IMR-90 (cell line): Measurements from ENCODE around the gene SETD2. TPM values are rescaled to one million over a fixed set of nuclear protein-coding genes. Genes with fewer than 3 reads are reported as not detected.

Source experiments
- ATAC-seq: fragments of 200-7000 bp; cut with Tn5 transposase; 2 replicates; pipeline ENCODE4 v1.9.1; 2020; ENCODE audit warnings: low read depth, mild to moderate bottlenecking, moderate library complexity
- BruUV-seq: library from RNA; stranded (reverse); fragments of 400-500 nt; replicated peaks from 2 replicates; lab custom pipeline; 2021; lab: Mats Ljungman, UMichigan
- CTCF ChIA-PET: fragments of 300-600 bp; formaldehyde crosslinking; extraction: SDS; loops from one replicate; lab custom pipeline; 2021; ENCODE audit warnings: antibody characterized with exemption; lab: Yijun Ruan, JAX
- POLR2A ChIA-PET: fragments of 300-600 bp; sonication (Branson Sonifier 250); formaldehyde crosslinking; loops from one replicate; lab custom pipeline; 2022; ENCODE audit warnings: antibody characterized with exemption; ENCODE audit not compliant: unreplicated experiment; lab: Charles Lee
- DNase-seq: peaks from one replicate; pipeline ENCODE4 v3.0.0; 2013
- H2AFZ ChIP-seq: replicated peaks from 2 replicates; pipeline ENCODE3; 2013; ENCODE audit warnings: low read length, mild to moderate bottlenecking; ENCODE audit not compliant: poor library complexity
- H2AK5ac ChIP-seq: 2 replicates; pipeline ENCODE4 v1.6.1; 2013; ENCODE audit warnings: low read depth, low read length, inconsistent platforms
- H2AK9ac ChIP-seq: replicated peaks from 2 replicates; pipeline ENCODE3; 2013; ENCODE audit warnings: mild to moderate bottlenecking, low read depth, low read length, moderate library complexity; ENCODE audit not compliant: poor library complexity
- H2BK120ac ChIP-seq: 2 replicates; pipeline ENCODE4 v1.6.1; 2013; ENCODE audit warnings: low read depth, low read length, inconsistent platforms
- H2BK15ac ChIP-seq: 3 replicates; pipeline ENCODE4 v1.6.1; 2013; ENCODE audit warnings: low read depth, low read length, inconsistent platforms
- H2BK20ac ChIP-seq: 2 replicates; pipeline ENCODE4 v1.6.1; 2013; ENCODE audit warnings: low read depth, mild to moderate bottlenecking, inconsistent platforms, low read length, moderate library complexity
- H2BK5ac ChIP-seq: 2 replicates; pipeline ENCODE4 v1.6.1; 2013; ENCODE audit warnings: mild to moderate bottlenecking, low read depth, low read length, inconsistent platforms; ENCODE audit not compliant: poor library complexity, severe bottlenecking
- H3K14ac ChIP-seq: replicated peaks from 2 replicates; pipeline ENCODE4 v1.6.1; 2013; ENCODE audit warnings: low read depth, low read length, inconsistent platforms
- H3K18ac ChIP-seq: 2 replicates; pipeline ENCODE4 v1.6.1; 2013; ENCODE audit warnings: low read depth, low read length, control low read depth
- H3K23ac ChIP-seq: 2 replicates; pipeline ENCODE4 v1.6.1; 2013; ENCODE audit warnings: low read depth, low read length, inconsistent platforms
- H3K27ac ChIP-seq: 2 replicates; pipeline ENCODE4 v1.5.1; 2013; ENCODE audit warnings: mild to moderate bottlenecking, control low read depth, low read length; ENCODE audit not compliant: insufficient read depth
- H3K27me3 ChIP-seq: 2 replicates; pipeline ENCODE4 v1.6.1; 2013; ENCODE audit warnings: low read length; ENCODE audit not compliant: control insufficient read depth, insufficient read depth
- H3K36me3 ChIP-seq: 2 replicates; pipeline ENCODE4 v1.6.1; 2013; ENCODE audit warnings: low read length, mixed read lengths; ENCODE audit not compliant: control insufficient read depth, insufficient read depth
- H3K4ac ChIP-seq: 2 replicates; pipeline ENCODE4 v1.6.1; 2013; ENCODE audit warnings: low read depth, low read length, inconsistent platforms
- H3K4me1 ChIP-seq: 2 replicates; pipeline ENCODE4 v1.6.1; 2013; ENCODE audit warnings: low read length, mixed read lengths; ENCODE audit not compliant: control insufficient read depth, insufficient read depth
- H3K4me2 ChIP-seq: 2 replicates; pipeline ENCODE4 v1.6.1; 2013; ENCODE audit warnings: low read depth, mild to moderate bottlenecking, control low read depth, low read length, moderate library complexity
- H3K4me3 ChIP-seq: 2 replicates; pipeline ENCODE4 v1.5.1; 2013; ENCODE audit warnings: low read depth, mild to moderate bottlenecking, control low read depth, low read length, moderate library complexity; ENCODE audit not compliant: insufficient read depth
- H3K56ac ChIP-seq: 2 replicates; pipeline ENCODE4 v1.6.1; 2013; ENCODE audit warnings: low read length, inconsistent platforms; ENCODE audit not compliant: insufficient read depth; ENCODE audit errors: extremely low read depth
- H3K79me1 ChIP-seq, 2 experiments: 2 replicates each; pipeline ENCODE4 v1.6.1; 2013; ENCODE audit warnings: low read length in 2 of 2, inconsistent platforms in 1 of 2, low read depth in 1 of 2
- H3K9ac ChIP-seq: 2 replicates; pipeline ENCODE4 v1.6.1; 2013; ENCODE audit warnings: low read depth, low read length, control low read depth
- H3K9me1 ChIP-seq: 2 replicates; pipeline ENCODE4 v1.6.1; 2013; ENCODE audit warnings: low read length, inconsistent platforms; ENCODE audit not compliant: insufficient read depth
- H3K9me3 ChIP-seq: 2 replicates; pipeline ENCODE4 v1.6.1; 2013; ENCODE audit warnings: low read length; ENCODE audit not compliant: control insufficient read depth, insufficient read depth
- H4K20me1 ChIP-seq: 2 replicates; pipeline ENCODE4 v1.6.1; 2013; ENCODE audit warnings: low read length, inconsistent platforms; ENCODE audit not compliant: insufficient read depth
- H4K5ac ChIP-seq: 2 replicates; pipeline ENCODE4 v1.6.1; 2013; ENCODE audit warnings: mild to moderate bottlenecking, low read depth, low read length, control low read depth
- H4K8ac ChIP-seq, 2 experiments: 2 replicates each; pipeline ENCODE4 v1.6.1; 2013; ENCODE audit warnings: low read depth in 2 of 2, low read length in 2 of 2, control low read depth in 1 of 2, inconsistent platforms in 1 of 2
- H4K91ac ChIP-seq: 2 replicates; pipeline ENCODE4 v1.6.1; 2013; ENCODE audit warnings: low read depth, low read length, inconsistent platforms; ENCODE audit not compliant: insufficient read depth
- NFE2L2 ChIP-seq: fragments of 150-350 bp; IDR thresholded peaks from 2 replicates; pipeline ENCODE4 v1.6.1; 2016; ENCODE audit warnings: low read depth, mild to moderate bottlenecking, low read length
- dilution Hi-C: fragments of 300-500 bp; cut with HindIII; formaldehyde crosslinking; loops from one replicate; pipeline ENCODE4 v1.14.3; 2018; ENCODE audit warnings: low sequenced_read_pairs; ENCODE audit not compliant: unreplicated experiment
- in situ Hi-C: fragments of 300-500 bp; cut with MboI; formaldehyde crosslinking; loops from 3 replicates; pipeline ENCODE4 v1.14.3; 2019; ENCODE audit warnings: low sequenced_read_pairs, inconsistent platforms, mixed read lengths
- intact Hi-C: fragments of 100-400 bp; cut with micrococcal nuclease; formaldehyde crosslinking; loops from 2 replicates; pipeline ENCODE4 v1.10.0; 2022
- polyA plus RNA-seq, 3 experiments: library from polyadenylated mRNA; depleted of rRNA; stranded (reverse); fragments of >200 nt; gene quantifications; 2 replicates each; pipeline ENCODE4 v1.2.3, GENCODE V29; 2012; ENCODE audit warnings: low replicate concordance in 1 of 3
- total RNA-seq: library from RNA; depleted of rRNA; stranded (reverse); fragments of >200 nt; gene quantifications from 2 replicates; pipeline ENCODE4 v1.2.3, GENCODE V29; 2012

The SETD2 gene
- total and polyA plus RNA-seq, 2 of the 4 experiments (the other 2 are of a cell fraction), result 18.3 to 20.1 TPM

GRCh38 chr3:47079432-47079831 lies 84.5 kb downstream of the SETD2 start:
- no peak overlapping the region for H4K8ac ChIP-seq

More at GRCh38 chr3:47079432-47079831, 84.5 kb downstream of the SETD2 start:
- CTCF ChIA-PET, result no interaction called here
- H3K9ac ChIP-seq, result no peak overlapping the region
- no peak overlapping the region for H2BK120ac ChIP-seq
- no peak overlapping the region for H3K23ac ChIP-seq
- no peak for TF ChIP-seq NFE2L2
- H3K4ac ChIP-seq, result no peak overlapping the region
- H3K56ac ChIP-seq, result no peak overlapping the region
- POLR2A ChIA-PET, result no interaction called here
- no peak overlapping the region for H3K18ac ChIP-seq
- H3K4me2 ChIP-seq, result no peak overlapping the region
- DNase-seq (no peak), ATAC-seq (no peak)
- H2BK15ac ChIP-seq, result no peak overlapping the region
- no peak overlapping the region for H4K91ac ChIP-seq
- peaks cover 21% of the 10 kb centered on the region for H4K20me1 ChIP-seq
- H2AK5ac ChIP-seq, result no peak overlapping the region
- H2BK5ac ChIP-seq, result no peak overlapping the region
- no TSS peak for BruUV-seq
- no peak overlapping the region for H2BK20ac ChIP-seq
- no peak overlapping the region for H3K4me3 ChIP-seq
- H3K14ac ChIP-seq, result no peak overlapping the region
- intact Hi-C loops (loop anchor here (5.0 kb wide), 1 partner anchor 42 kb away; no protein-coding TSS in a partner anchor), in situ Hi-C loops (no loop called here), dilution Hi-C loops (no loop called here)
- no peak overlapping the region for H4K5ac ChIP-seq
- no peaks in the 10 kb centered on the region for H3K9me3 ChIP-seq
- H3K36me3 ChIP-seq, result peaks cover 11% of the 10 kb centered on the region
- no peak overlapping the region for H2AFZ ChIP-seq
- peaks cover 10% of the 10 kb centered on the region for H3K4me1 ChIP-seq
- no peak overlapping the region for H3K27ac ChIP-seq
- peaks cover 9% of the 10 kb centered on the region for H3K9me1 ChIP-seq
- peaks cover 31 to 58% of the 10 kb centered on the region in 2 experiments for H3K79me1 ChIP-seq
- no peaks in the 10 kb centered on the region for H3K27me3 ChIP-seq
- H2AK9ac ChIP-seq, result no peak overlapping the region
